GM12865 (cell line): ENCODE measurements around the gene CENPB.
A peak's percentile ranks its signal among the peaks of the same experiment; 100 is the strongest.

ENCODE experiments used
- DNase-seq: peaks from one replicate; pipeline ENCODE4 v3.0.0; 2010; ENCODE audit warnings: low read depth
- H3K4me3 ChIP-seq: 2 replicates; pipeline ENCODE4 v1.5.1; 2011; ENCODE audit warnings: mild to moderate bottlenecking, low read depth, low read length, control low read depth
- CTCF ChIP-seq: IDR thresholded peaks from 2 replicates; pipeline ENCODE4 v1.5.1; 2011; ENCODE audit warnings: low read length, control low read depth, low read depth, inconsistent platforms; ENCODE audit not compliant: insufficient read depth; ENCODE audit errors: missing control alignments

CENPB gene

DNA sequence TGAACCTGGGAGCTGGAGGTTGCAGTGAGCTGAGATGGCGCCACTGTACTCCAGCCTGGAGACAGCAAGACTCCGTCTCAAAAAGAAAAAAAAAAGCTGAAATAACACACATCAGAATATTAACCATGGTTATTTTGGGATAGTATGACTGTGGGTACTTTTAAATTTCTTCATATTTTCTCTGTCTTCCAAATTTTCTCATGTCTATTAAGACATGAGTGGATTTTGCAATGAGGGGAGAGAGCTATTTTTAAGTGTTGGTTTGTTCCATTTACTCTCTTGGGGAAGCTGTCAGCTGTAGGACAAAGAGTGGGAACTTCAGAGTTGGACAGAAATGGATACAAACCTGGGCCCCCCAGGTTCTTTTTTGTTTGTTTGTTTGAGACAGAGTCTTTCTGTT, 29.3 kb downstream of the CENPB start:
- DNase-seq: no peak
- H3K4me3 ChIP-seq: no peak overlapping the region
- TF ChIP-seq CTCF: no peak

- no peak for TF ChIP-seq CTCF
- H3K4me3 ChIP-seq: no peak overlapping the region
- no peak for DNase-seq
These were observed 30.6 kb downstream of the CENPB start for GRCh38 chr20:3755814-3756480.

DNA sequence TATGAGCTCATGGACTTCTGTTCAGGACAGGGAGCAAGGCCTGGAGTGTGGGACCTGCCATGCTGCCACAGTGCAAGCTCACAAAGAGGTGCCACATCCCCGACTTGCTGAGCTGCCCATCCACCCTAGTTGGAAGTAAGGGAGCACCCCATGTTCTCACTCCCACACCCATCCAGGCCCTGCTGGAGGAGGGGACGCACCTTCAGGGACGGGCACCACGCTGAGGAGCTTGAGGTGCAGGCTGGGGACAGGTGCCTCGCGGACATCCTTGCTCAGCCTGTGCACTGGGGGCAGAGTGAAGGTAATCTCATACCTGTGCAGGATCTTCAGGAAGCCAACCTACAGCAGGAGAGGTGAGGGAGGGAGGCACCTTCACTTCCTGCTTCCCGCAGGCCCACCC, 31.3 kb downstream of the CENPB start:
- H3K4me3 ChIP-seq: no peak overlapping the region
- DNase-seq: no peak
- no peak for TF ChIP-seq CTCF

DNA sequence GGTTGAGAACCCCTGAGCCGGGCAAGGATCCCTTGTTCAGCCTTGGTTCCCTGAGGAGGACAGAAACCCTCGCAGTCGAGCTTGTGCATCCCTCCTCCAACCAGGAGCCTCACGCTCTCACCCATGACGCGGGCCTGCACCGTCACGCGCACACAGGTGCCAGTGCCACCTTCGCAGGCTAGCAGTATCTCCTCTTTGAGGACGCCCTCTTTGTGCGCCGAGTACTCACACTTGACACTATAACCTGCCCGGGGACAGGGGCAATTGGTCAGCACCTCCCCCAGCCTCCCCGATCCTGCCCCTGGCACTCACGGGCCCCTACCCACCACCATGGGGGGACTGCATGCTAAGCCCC, 32.3 kb downstream of the CENPB start:
- TF ChIP-seq CTCF: no peak
- no peak overlapping the region for H3K4me3 ChIP-seq
- no peak for DNase-seq

DNA sequence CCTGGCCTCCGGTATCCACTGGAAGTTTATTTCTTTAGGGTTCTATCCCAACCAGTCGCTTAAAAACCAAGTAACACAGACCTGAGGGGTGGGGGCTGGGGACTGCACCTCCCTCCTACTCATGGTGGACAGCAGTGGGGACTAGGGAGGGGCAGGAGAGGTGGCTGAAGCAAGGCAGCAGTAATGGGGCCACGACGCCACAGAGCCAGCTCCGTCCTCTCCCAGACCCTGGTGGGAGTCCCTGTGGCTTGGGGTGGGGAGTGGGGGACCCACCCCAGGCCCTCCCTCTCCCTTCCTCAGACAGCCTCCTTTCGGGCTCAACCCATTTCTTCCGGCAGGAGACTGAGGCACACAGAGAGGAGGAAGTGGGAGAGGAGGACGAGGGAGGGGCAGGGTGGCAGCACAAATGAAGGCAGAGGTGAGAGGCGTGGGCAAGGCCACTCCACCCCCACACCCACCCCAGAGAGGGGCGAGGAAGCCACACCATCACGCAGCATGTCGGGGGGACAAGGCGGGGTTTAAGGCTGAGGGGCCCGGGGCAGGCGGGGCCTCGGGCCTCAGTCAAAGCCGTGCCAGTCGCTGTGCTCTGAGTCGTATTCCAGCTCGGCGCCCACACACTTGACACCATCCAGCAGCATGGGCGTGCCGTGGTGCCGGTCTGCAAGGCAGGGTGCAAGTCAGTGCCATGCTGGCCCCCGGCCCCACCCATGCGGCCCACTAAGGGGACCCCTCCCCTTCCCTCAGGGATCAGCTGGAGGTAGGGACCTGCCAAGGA, 32.9 kb downstream of the CENPB start:
- no peak for TF ChIP-seq CTCF
- no peak for DNase-seq
- H3K4me3 ChIP-seq: no peak overlapping the region

GRCh38 chr20:3753098-3753497, 33.4 kb downstream of the CENPB start:
- peak; percentile 73 for DNase-seq
- H3K4me3 ChIP-seq: no peak overlapping the region
- TF ChIP-seq CTCF: peak; percentile 80
